HepG2 (cell line): ENCODE results near the gene POC1B. TPM values are rescaled to one million over a fixed set of nuclear protein-coding genes. Genes with fewer than 3 reads are reported as not detected.

Experiments used
- ATAC-seq: fragments of 200-7000 bp; cut with Tn5 transposase; 3 replicates; pipeline ENCODE4 v1.9.1; 2020; ENCODE audit warnings: mild to moderate bottlenecking, moderate library complexity
- BruUV-seq: library from RNA; stranded (reverse); fragments of 400-500 nt; replicated peaks from 2 replicates; lab custom pipeline; 2021; lab: Mats Ljungman, UMichigan
- CTCF ChIA-PET: fragments of 300-600 bp; formaldehyde crosslinking; extraction: SDS; loops from one replicate; lab custom pipeline; 2021; ENCODE audit warnings: low total read pairs, inconsistent platforms, low intra/inter-chr PET ratio; lab: Yijun Ruan, JAX
- POLR2A ChIA-PET: fragments of 350-600 bp; sonication (Branson Sonifier 250); formaldehyde crosslinking; loops from one replicate; lab custom pipeline; 2020; ENCODE audit warnings: antibody characterized with exemption, inconsistent platforms; lab: Yijun Ruan, JAX
- DNase-seq: peaks from one replicate; pipeline ENCODE4 v3.0.0-alpha.2; 2015; ENCODE audit warnings: low spot score
- FAIRE-seq: peaks from 3 replicates; lab custom pipeline; 2011; peaks lifted over from hg19 to GRCh38; lab: Jason Lieb, UNC
- H2AFZ ChIP-seq: one replicate; pipeline ENCODE4 v1.6.1; 2011; ENCODE audit warnings: low read length, inconsistent platforms
- H3K27ac ChIP-seq: fragments of 300-600 bp; 3 replicates; pipeline ENCODE4 v1.8.0; 2011; ENCODE audit warnings: mixed run types, mild to moderate bottlenecking, mixed read lengths, low read length, inconsistent platforms; ENCODE audit not compliant: insufficient read depth; ENCODE audit errors: extremely low read length
- H3K27me3 ChIP-seq, 2 experiments: fragments of 200-600 bp in 1 of 2; 2 replicates in 1 of 2; 3 replicates in 1 of 2; pipeline versions ENCODE4 v1.6.0 to v1.8.0; 2011; ENCODE audit warnings: low read length in 2 of 2, mild to moderate bottlenecking in 2 of 2, moderate library complexity in 2 of 2, inconsistent platforms in 1 of 2; ENCODE audit not compliant: insufficient read depth in 2 of 2, control insufficient read depth in 1 of 2
- H3K36me3 ChIP-seq, 2 experiments: fragments of 200-600 bp in 1 of 2; replicated peaks in 1 of 2; 2 replicates in 1 of 2; 3 replicates in 1 of 2; pipeline versions ENCODE4 v1.5.1 to v1.8.0; 2011; ENCODE audit warnings: low read length in 2 of 2, inconsistent platforms in 1 of 2; ENCODE audit not compliant: insufficient read depth in 2 of 2, control insufficient read depth in 1 of 2
- H3K4me1 ChIP-seq: 2 replicates; pipeline ENCODE4 v1.5.1; 2012; ENCODE audit warnings: low read length, inconsistent platforms; ENCODE audit not compliant: insufficient read depth
- H3K4me2 ChIP-seq: 2 replicates; pipeline ENCODE4 v1.6.0; 2011; ENCODE audit warnings: low read depth, low read length, inconsistent platforms
- H3K4me3 ChIP-seq, 3 experiments: fragments of 200-600 bp in 1 of 3; sonication (generic), shearing (Covaris generic) in 1 of 3; replicated peaks in 1 of 3; 2 replicates each; pipeline ENCODE4 v1.5.1; 2011 to 2016; ENCODE audit warnings: low read length in 3 of 3, inconsistent platforms in 2 of 3, low read depth in 2 of 3, mild to moderate bottlenecking in 2 of 3, control low read depth in 1 of 3, mixed read lengths in 1 of 3; ENCODE audit not compliant: insufficient read depth in 1 of 3
- H3K79me2 ChIP-seq: one replicate; pipeline ENCODE4 v1.6.1; 2011; ENCODE audit warnings: low read length, inconsistent platforms; ENCODE audit not compliant: insufficient read depth
- H3K9ac ChIP-seq: 2 replicates; pipeline ENCODE4 v1.6.0; 2011; ENCODE audit warnings: mild to moderate bottlenecking, low read depth, low read length, inconsistent platforms; ENCODE audit not compliant: insufficient read depth
- H3K9me3 ChIP-seq: 2 replicates; pipeline ENCODE4 v1.5.1; 2012; ENCODE audit warnings: mild to moderate bottlenecking, low read length
- H4K20me1 ChIP-seq: 2 replicates; pipeline ENCODE4 v1.6.0; 2011; ENCODE audit warnings: inconsistent platforms, mild to moderate bottlenecking, low read length, moderate library complexity; ENCODE audit not compliant: insufficient read depth
- FOXO4 ChIP-seq: sonication (generic); formaldehyde crosslinking; conservative IDR thresholded peaks from 2 replicates; pipeline ENCODE4 v1.8.1; 2023; ENCODE audit warnings: missing genetic modification reagents
- GMEB1 ChIP-seq: sonication (generic); formaldehyde crosslinking; IDR thresholded peaks from 2 replicates; pipeline ENCODE4 v1.5.1; 2020; ENCODE audit warnings: missing genetic modification reagents, mild to moderate bottlenecking, borderline replicate concordance
- KLF11 ChIP-seq: IDR thresholded peaks from 2 replicates; pipeline ENCODE4 v1.6.1; 2016; ENCODE audit warnings: missing compliant biosample characterization
- TOE1 ChIP-seq: sonication (generic); formaldehyde crosslinking; IDR thresholded peaks from 2 replicates; pipeline ENCODE4 v1.4.0; 2020; ENCODE audit warnings: mild to moderate bottlenecking, missing genetic modification reagents
- ZNF24 ChIP-seq: fragments of 450-650 bp; IDR thresholded peaks from 2 replicates; pipeline ENCODE4 v1.6.1; 2017; ENCODE audit warnings: antibody characterized with exemption, mild to moderate bottlenecking
- ZNF747 ChIP-seq: sonication (generic); formaldehyde crosslinking; IDR thresholded peaks from 2 replicates; pipeline ENCODE4 v1.8.1; 2023; ENCODE audit warnings: missing genetic modification reagents, mild to moderate bottlenecking, borderline replicate concordance
- ZNF878 ChIP-seq: sonication (generic); formaldehyde crosslinking; IDR thresholded peaks from 2 replicates; pipeline ENCODE4 v1.8.1; 2023; ENCODE audit warnings: mild to moderate bottlenecking, missing genetic modification reagents, moderate library complexity
- WGBS: methylation state at CpG from one replicate; pipeline ENCODE4 v1.1.6; 2017; ENCODE audit warnings: low lambda C conversion rate; 5-methylcytosine and 5-hydroxymethylcytosine counted together
- in situ Hi-C: cut with HindIII; loops from 2 replicates; pipeline ENCODE4 v1.10.0; 2017; ENCODE audit warnings: low pct_unique_long_range_greater_than_20kb; ENCODE audit not compliant: extremely low pct_ligation_motif_present
- intact Hi-C: fragments of 100-400 bp; cut with micrococcal nuclease; formaldehyde crosslinking; loops from one replicate; pipeline ENCODE4 v1.10.0; 2022; ENCODE audit not compliant: unreplicated experiment
- polyA plus RNA-seq, 8 experiments: library from polyadenylated mRNA; depleted of rRNA in 3 of 8; stranded (reverse) in 7 of 8; unstranded in 1 of 8; fragments of >200 nt; fragmentation: Illumina TruSeq in 4 of 8; extraction: Trizol in 4 of 8; gene quantifications; 2 replicates each; pipeline versions ENCODE4 v1.2.1 to v1.2.3, GENCODE V29; 2011 to 2016; ENCODE audit warnings: low read depth in 4 of 8, missing spikeins in 1 of 8, mixed read lengths in 1 of 8; ENCODE audit not compliant: insufficient read depth in 1 of 8
- total RNA-seq, 5 experiments: library from RNA; depleted of rRNA; stranded (reverse); fragments of >200 nt; fragmentation: Illumina TruSeq; extraction: Trizol; gene quantifications; 2 replicates each; pipeline ENCODE4 v1.2.3, GENCODE V29; 2016; ENCODE audit warnings: low read depth in 1 of 5

POC1B gene
- total and polyA plus RNA-seq, 2 of the 13 experiments (the other 11 are each of a cell fraction or from before 2014, with no cell fraction given), result 9.3 to 11.0 TPM

- DNase-seq, result no peak
- no peaks in the 10 kb centered on the region for H4K20me1 ChIP-seq
- H3K36me3 ChIP-seq, result no peaks in the 10 kb centered on the region
- no peak overlapping the region for H3K4me3 ChIP-seq
- no peaks in the 10 kb centered on the region for H3K9me3 ChIP-seq
- no peak overlapping the region for H3K4me2 ChIP-seq
- no TSS peak for BruUV-seq
- no peaks in the 10 kb centered on the region for H3K79me2 ChIP-seq
- intact Hi-C loops, result no loop called here
- no peak overlapping the region for H3K27ac ChIP-seq
- 91% methylated on average over 3 of the region's 3 CpGs for WGBS
- CTCF ChIA-PET, result no interaction called here
- H3K4me1 ChIP-seq, result no peaks in the 10 kb centered on the region
- in situ Hi-C loops, result no loop called here
- no peak overlapping the region for H2AFZ ChIP-seq
- TF ChIP-seq GMEB1 (no peak), KLF11 (CRISPR knock-in tag) (no peak), ZNF747 (CRISPR knock-in tag) (no peak), ZNF878 (no peak), TOE1 (CRISPR knock-in tag) (no peak)
- TF ChIP-seq, all 625 proteins: peak for 0
- ATAC-seq, result no peak
- Histone ChIP-seq H3K9ac (no peak overlapping the region), H3K27me3 (no peaks in the 10 kb centered on the region)
- FAIRE-seq, result no peak
- POLR2A ChIA-PET, result no interaction called here
These were observed 45.9 kb downstream of the POC1B start for GRCh38 chr12:89479982-89480381.

DNA sequence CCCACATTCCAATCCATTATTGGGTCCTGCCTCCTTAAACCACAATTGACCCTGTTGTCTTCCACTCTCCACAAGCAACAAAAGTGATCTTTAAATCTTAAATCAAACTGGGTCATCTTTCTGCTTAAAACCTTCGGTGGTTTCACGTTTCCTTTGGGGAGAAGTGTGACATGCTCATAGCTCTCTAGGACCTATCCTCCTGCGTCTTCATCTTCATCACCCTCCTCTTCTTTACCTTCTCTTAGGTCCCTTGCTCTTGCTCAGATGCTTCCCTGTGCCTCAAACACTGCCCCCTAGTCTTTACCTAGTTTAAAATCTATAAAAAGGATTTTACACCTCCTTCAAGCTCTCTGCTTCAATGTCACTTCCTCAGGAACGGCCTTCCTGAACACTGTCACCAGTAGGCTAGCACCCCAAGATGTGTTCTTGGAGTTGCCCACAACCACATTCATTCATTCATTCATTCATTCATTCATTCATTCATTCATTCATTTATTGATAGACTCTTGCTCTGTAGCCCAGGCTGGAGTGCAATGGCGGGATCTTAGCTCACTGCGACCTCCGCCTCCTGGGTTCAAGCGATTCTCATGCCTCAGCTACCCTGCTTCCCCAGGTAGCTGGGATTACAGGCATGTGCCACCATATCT is 48.1 kb downstream of the POC1B start:
- ChIA-PET POLR2A (no interaction called here), CTCF (no interaction called here)
- in situ Hi-C loops (no loop called here), intact Hi-C loops (no loop called here)
- 98% methylated on average over 8 of the region's 8 CpGs for WGBS
- Histone ChIP-seq H3K36me3 (no peaks in the 10 kb centered on the region), H3K9ac (no peak overlapping the region), H4K20me1 (no peaks in the 10 kb centered on the region), H3K4me1 (no peaks in the 10 kb centered on the region), H2AFZ (no peak overlapping the region), H3K27ac (no peak overlapping the region), H3K27me3 (no peaks in the 10 kb centered on the region), H3K9me3 (no peaks in the 10 kb centered on the region), H3K79me2 (no peaks in the 10 kb centered on the region), H3K4me3 (no peak overlapping the region), H3K4me2 (no peak overlapping the region)
- FAIRE-seq, result no peak
- ATAC-seq, result no peak
- no peak for DNase-seq
- no TSS peak for BruUV-seq
- TF ChIP-seq ZNF24 (0 out of 2 replicates have a peak, but pooled peaks have one; percentile 43), FOXO4 (CRISPR knock-in tag) (no peak)
